Renal cortex interstitium (tissue), 11 donors: Measurements from ENCODE around the gene SLC8A1. TPM values are rescaled to one million over a fixed set of nuclear protein-coding genes. Genes with fewer than 3 reads are reported as not detected.
A peak's percentile ranks its signal among the peaks of the same experiment; 100 is the strongest.

Experiments
- DNase-seq, 11 donors: peaks; one replicate each; pipeline ENCODE4 v3.0.0-alpha.2; 2013; ENCODE audit warnings: low read depth in 9 of 11, low spot score in 4 of 11; ENCODE audit errors: extremely low read depth in 1 of 11
- polyA plus RNA-seq, 3 donors: library from polyadenylated mRNA; unstranded; fragments of 120-200 nt; gene quantifications; one replicate each; pipeline ENCODE4 v1.2.1, GENCODE V29; 2013; ENCODE audit not compliant: insufficient read length in 3 of 3

Gene SLC8A1
- polyA plus RNA-seq, 3 donors = 61.3 to 67.0 (median 63.2) TPM

DNA sequence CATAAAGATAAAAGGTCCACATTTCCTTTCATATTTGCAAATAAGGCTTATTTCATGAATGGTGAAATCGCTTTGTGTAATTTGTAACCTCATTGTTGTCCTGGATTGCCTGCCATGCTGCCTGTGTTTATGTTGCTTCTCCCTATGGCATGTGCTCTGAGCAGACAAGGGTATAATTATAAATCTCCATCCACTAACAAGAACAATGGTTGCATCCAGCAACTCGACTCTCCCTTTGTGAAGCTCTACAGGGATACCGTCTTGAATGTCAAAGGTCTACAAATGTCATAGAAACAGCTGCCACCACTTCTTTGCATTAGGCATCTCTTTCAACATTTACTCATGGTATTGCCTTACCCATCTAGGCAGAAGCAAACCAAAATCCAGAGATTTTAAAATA is 209.6 kb downstream of the SLC8A1 start:
- DNase-seq = no peak

- peak in 6 of 11 donors; percentile 43 to 67 (median 64) for DNase-seq
These were observed 211.8 kb downstream of the SLC8A1 start for GRCh38 chr2:40240070-40240469.

DNA sequence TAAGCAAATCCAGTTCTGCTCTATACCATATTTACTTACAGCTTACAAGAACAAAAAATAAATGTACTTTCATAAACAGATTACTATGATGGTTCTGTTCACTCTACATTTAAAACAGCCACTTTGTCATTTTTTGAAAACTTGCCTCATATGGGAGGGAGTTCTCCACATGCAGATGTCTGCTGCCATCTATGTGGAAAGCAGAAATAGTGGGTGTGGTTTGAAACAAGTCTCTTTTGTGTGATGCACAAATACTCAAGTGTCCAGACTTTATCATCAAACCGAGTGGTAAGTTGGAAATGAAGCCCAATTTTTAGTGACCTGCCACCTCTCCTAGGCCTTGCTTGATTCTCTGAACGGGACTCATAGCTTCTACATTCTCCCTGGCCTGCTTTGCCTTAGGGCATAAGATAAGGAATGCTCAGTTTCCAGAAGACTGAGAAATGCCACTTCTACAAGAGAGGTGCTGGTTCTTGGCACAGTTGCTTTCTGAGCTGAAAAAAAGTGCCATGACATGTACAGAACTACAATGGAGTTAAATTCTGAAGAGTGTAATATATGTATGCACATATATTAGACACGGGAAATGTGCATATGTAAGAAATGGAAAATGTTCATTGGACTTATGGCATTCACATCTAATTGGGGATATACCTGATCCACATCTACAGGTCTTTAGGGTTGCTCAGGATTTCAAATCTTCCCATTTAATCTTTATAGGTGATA is 221.0 kb downstream of the SLC8A1 start:
- DNase-seq = no peak

GRCh38 chr2:40230186-40230585 is 221.7 kb downstream of the SLC8A1 start:
- DNase-seq = no peak

- no peak for DNase-seq
These were observed 223.6 kb downstream of the SLC8A1 start for GRCh38 chr2:40228310-40228709.

- DNase-seq = no peak
These were observed 224.7 kb downstream of the SLC8A1 start for GRCh38 chr2:40227210-40227609.

- no peak for DNase-seq
These were observed 225.3 kb downstream of the SLC8A1 start for GRCh38 chr2:40226637-40227036.

GRCh38 chr2:40225670-40226210 is 226.2 kb downstream of the SLC8A1 start:
- no peak for DNase-seq

- no peak for DNase-seq
These were observed 227.6 kb downstream of the SLC8A1 start for GRCh38 chr2:40224318-40224717.

GRCh38 chr2:40220177-40220925 is 231.5 kb downstream of the SLC8A1 start:
- DNase-seq = no peak

DNA sequence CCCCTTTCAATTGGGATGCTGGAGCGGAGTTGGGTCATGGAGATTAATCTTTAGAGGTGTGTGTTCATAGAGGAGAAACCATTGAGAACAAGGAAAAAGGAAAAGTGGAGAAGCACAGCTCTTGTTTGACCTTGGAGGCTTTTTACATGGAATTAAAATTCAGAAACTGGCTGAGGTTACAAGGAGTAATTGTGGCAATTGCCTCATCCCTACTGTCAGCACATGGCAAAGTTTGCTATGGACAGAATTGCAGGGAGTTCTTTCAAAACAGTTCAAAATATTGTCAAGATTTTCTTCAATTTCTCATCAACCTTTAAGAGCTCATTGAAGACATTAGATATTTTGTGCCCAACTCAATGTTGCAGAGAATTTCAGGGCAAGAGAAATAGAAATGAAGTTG is 232.7 kb downstream of the SLC8A1 start:
- DNase-seq = no peak

- peak in 3 of 11 donors; percentile 25 to 50 (median 43) for DNase-seq
These were observed 233.2 kb downstream of the SLC8A1 start for GRCh38 chr2:40218679-40219078.

DNA sequence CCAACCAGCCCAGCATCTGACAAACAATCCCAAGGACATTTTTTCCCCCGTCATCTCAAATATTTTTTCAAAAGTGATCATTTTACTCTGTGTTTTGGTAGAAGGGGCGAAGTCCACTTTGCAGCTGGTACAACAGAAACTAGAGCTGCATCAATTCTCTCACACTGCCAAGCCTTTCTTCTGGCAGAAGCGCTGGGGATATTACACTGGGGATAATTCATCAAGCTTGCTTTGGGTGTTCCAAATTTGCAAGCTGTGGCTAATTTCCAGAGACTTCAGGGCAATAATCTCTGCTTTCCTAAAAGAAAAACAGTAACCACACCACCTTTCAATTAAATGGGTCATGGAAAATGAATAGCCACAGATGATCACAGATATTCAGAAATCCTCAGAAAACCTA is 238.3 kb downstream of the SLC8A1 start:
- no peak for DNase-seq

- DNase-seq = no peak
These were observed 238.8 kb downstream of the SLC8A1 start for GRCh38 chr2:40213071-40213470.

DNA sequence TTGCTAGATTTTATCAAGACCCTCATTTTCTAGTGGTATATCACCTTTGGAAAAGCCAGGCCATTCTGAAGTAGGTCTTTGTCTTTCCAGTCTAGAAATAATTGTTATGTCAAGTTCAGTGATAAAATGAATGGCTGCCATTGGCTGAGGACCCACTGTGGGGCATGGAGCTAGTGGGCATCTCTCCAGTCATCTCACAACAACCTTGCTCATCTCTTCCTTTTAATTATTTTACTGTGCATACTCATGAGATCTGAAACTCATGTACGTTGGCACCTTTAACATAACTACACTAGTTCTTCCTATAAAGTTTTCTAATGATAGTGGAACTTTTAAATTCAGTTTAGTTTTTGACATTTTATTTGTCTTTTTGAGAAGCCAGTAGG is 240.9 kb downstream of the SLC8A1 start:
- no peak for DNase-seq

- no peak for DNase-seq
These were observed 241.4 kb downstream of the SLC8A1 start for GRCh38 chr2:40210344-40210967.

DNA sequence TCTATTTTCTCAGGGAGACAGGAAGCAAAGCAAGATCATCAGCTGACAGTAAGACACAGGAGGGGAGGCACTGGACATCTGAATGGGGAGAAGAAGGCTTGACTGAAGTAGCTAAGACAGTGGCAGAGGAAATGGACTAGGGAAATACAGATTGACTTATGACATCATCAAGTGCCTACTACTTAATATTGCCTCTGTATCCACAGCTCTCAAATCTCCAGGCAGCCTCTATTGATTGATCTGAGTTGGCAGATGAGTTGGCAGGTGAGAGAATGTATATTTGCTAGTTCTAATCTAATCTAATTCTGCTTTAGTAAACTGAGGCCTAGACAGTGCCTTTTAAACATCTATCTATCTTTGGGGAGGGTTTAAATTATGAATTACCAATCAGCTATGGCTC is 242.1 kb downstream of the SLC8A1 start:
- DNase-seq = no peak

DNA sequence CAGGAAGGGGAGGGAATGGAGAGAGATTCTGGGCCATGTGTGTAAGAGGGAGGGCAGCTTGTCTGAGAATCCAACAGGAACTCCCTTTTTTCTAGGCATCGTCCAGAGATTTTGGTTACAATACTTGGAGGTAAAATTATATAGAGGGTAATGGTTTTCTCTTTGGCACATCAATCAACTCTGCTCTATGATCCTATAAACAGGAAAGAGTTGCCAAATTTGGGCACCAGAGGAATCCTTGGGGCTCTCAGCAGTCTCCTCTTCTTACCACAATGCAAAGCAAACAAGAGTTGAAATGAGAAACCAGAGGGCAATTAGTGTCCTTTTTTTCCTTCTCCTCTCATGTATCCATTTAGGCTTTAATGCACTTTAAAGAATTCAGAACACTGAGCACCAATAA is 243.4 kb downstream of the SLC8A1 start:
- no peak for DNase-seq

DNA sequence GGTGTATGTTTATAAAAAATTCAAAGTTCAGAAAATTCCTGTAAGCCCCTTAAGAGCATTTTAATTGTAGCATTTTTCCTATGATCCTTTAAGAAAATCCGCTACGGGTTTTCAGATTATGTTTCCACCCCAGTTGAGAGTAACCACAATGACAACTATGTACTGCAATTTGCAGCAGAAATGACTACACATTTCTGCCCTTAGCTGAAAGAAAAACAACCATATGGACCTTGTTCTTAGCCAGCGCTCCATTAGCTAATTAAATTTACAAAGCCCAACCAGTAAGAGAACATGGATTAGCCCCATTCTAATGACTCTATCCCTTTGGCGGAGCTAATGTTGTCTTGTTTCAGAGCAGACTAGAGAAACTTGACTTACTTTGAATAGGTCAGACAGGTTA is 247.6 kb downstream of the SLC8A1 start:
- no peak for DNase-seq

- DNase-seq = no peak
These were observed 249.0 kb downstream of the SLC8A1 start for GRCh38 chr2:40202798-40203400.
